NCI-H1436 (cell line): Measurements from ENCODE around the gene BCL2L13.
"Not testable (repeated sequence)": the region's sequence is repeated elsewhere in the genome, so short reads cannot be mapped to it uniquely, and the experiment has no call there.

Source experiments
- DNase-seq: peaks from one replicate; lab custom pipeline; 2025; lab: John Stamatoyannopoulos, UW

The BCL2L13 gene

GRCh38 chr22:17695986-17696385, 57.4 kb downstream of the BCL2L13 start:
- no peak for DNase-seq

GRCh38 chr22:17697196-17697595, 58.6 kb downstream of the BCL2L13 start:
- DNase-seq = not testable (repeated sequence)

- not testable (repeated sequence) for DNase-seq
Observed at GRCh38 chr22:17698276-17698675, 59.7 kb downstream of the BCL2L13 start.

DNA sequence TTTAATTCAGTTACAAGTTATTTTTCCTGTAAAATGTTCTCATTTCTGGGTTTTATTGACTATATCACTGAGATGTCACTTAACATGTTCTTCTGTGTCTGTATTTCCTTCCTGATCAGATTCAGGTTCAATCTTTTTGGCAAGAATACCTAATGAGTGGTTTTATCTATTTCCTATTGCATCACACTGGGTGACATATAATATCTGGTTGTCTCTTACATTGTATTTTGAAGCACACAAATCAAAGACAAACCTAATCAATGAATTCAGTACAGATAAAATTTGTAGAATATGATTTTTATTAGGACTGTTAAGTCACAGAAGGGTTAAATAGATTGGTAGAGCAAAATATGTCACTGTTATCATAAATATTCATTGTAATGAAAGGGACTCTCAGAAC, 60.4 kb downstream of the BCL2L13 start:
- no peak for DNase-seq

DNA sequence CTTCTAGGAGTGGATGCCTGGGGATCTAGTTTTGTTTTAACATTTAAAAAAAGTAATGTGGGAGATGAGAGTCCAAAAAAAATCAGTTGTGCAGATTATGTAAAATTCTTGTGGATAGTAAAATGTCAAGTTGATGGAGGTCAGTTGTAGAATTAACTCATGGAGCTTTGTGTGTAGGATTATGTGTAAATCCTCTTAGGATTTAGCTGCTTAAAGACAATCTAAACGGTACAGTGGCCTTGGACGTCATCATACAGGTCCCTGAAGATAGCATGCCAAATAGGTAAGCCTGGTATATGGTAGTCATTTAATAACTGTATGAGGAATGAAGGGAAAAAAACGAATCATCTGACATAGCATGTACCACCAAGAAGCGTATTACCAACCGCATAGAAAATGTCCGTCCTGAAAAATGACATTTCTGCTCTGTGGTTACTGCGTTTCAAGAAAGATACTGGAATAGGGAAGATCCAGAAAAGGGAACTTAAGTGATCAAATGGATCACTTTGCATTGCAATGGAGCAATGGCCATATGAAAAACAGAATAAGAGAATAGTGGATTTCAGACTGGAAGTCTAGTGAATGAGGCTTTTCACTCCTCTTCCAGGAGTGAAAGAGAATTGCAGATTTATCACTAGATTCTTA, 61.3 kb downstream of the BCL2L13 start:
- no peak for DNase-seq

GRCh38 chr22:17700778-17701177, 62.2 kb downstream of the BCL2L13 start:
- no peak for DNase-seq

DNA sequence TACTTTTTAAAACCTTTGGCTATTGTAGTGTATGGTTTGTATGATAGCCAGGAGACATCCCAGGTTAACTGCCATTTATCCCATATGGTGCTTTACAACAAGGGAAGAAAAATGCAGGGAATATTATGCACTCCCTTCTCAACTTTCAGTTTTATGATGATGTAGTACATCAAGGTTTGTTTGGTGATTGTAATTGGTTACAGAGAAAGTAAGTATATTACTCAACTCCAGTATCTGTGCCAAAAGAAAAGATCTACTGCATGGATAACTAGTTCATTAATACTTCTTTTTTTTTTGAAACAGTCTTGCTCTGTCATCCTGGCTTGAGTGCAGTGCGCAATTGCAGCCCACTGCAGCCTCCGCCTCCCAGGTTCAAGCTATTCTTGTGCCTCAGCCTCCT, 65.3 kb downstream of the BCL2L13 start:
- DNase-seq = no peak

- no peak for DNase-seq
Observed at GRCh38 chr22:17705546-17705945, 67.0 kb downstream of the BCL2L13 start.

DNA sequence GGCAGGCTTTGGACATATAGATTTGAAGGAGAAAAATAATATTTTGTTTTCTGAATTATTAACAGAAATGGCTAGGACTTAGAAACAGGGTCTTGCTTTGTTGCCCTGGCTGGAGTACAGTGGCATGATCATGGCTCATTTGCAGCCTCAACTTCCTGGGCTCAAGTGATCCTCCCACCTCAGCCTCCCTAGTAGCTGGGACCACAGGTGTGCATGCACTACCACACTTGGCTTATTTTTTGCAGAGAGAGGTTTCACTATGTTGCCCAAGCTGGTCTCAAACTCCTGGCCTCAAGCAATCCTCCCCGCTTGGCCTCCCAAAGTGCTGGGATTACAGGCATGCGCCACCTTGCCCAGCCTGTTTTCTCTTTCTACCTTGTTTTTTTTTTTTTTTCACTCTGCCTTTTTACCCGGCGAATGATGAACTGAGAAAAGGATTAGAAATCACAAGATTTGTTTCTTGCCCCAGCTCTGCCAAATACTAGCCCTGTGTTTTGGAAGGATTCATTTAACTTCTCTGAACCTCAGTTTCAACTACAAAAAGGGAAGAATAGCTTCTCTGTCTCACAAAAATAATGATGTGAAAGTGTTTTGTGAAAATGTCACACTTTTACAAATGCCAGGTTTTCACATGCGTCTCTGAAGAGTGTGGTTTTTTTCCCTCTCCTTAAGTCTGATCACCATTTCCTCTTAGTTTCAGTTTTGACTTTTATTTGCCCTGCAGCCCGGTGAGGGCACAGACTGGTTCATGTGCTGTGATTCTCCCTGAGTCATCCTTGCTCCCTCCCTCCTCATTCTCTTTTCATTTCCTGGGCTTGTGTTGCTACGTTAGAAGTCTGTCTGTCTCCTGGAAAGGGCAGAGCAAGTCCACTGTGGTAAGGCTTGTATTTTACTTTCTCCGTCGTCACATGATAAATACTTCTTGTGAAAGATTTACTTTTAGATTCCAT, 67.7 kb downstream of the BCL2L13 start:
- no peak for DNase-seq

DNA sequence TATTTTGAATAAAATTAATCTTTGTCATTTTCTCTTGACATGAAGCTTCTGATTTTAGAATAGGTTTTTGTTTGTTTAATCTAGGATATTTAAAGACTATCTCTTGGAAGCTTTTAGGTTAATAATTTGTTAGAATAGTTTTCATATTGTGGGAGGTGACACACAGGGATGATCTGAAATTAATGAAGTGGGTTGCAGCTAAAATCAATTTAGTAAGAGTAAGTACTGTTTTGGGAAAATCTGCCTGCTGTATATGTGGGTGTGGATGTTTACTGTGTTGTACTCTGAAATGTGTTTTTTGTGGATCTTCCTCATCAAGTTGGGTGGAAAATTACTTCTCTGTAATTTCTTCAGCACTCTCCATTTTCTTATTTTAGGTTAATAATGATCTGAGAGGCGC, 68.4 kb downstream of the BCL2L13 start:
- no peak for DNase-seq

- no peak for DNase-seq
Observed at GRCh38 chr22:17707526-17707925, 69.0 kb downstream of the BCL2L13 start.

DNA sequence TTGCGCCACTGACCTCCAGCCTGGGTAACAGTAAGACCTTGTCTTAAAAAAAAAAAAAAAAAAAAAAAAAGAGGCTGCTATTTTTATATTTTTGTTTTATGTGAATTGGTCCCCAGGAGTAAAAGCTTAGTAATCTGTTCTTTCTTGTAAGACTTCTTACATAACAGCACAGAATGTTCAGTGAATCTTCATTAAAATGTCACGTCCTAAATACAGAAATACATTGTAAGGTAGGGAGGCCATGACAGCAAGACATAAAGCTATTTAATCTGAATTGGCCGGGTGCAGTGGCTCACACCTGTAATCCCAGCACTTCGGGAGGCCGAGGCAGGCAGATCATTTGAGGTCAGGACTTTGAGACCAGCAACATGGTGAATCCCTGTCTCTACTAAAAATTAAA, 71.5 kb downstream of the BCL2L13 start:
- no peak for DNase-seq

GRCh38 chr22:17712441-17712840, 73.9 kb downstream of the BCL2L13 start:
- DNase-seq = no peak

GRCh38 chr22:17716529-17716928, 78.0 kb downstream of the BCL2L13 start:
- DNase-seq = no peak

GRCh38 chr22:17717708-17718107, 79.2 kb downstream of the BCL2L13 start:
- no peak for DNase-seq

- no peak for DNase-seq
Observed at GRCh38 chr22:17719911-17720310, 81.4 kb downstream of the BCL2L13 start.

DNA sequence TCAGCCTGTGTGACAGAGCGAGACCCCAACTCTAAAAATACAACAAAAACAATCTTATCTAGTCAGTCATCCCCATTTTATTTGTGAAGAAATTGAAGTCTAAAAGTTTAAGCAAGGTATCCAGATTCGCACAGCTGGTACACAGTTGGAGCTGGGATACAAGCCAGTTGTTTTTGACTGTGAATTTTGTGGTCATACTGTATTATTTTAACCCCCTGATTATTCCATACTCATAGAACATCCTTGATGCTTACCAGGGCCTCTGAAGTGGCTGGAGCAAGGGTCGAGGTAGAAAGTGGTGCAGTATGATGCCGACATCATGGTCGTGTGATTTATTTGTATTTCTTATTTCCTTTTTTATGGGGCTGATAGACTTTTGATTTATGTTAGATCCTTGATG, 85.7 kb downstream of the BCL2L13 start:
- no peak for DNase-seq

DNA sequence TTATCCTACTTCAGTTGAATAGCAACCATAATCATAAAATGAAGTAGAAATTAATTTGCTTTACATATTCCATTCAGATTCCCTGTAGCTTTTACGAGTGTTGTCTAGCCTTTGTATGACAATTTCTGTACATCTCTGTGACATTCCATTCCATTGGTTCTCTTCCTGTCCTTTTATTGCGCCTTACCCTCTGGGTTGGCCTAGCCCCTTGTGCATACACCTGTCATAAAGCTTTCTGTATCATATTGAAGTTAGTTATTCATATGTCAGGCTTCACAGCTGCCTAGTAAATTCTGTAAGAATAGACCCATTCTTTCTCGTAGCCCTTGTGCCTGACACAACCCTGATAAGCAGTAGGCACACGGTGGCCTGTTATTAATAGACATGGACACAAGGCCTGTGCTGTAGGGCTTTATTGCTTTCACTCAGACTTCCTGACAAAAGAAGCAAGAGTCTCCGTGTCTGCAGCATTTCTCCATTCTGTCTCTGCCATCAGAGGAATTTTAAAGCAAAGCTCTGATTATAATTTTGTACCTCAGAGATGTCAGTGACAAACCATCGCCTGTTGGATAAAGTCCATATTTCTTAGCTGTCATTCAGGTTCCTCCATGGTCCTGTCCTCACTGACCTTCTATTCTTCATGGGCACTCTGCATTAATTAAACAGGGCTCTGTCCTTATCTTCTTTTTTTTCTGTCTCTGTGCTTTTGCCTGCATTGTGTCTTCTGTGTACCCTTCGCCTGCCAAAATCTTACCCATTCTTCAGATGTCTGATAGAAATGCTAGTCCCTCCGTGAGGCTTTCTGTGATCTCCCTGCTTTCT, 86.3 kb downstream of the BCL2L13 start:
- no peak for DNase-seq

- DNase-seq = no peak
Observed at GRCh38 chr22:17725500-17725796, 86.9 kb downstream of the BCL2L13 start.

DNA sequence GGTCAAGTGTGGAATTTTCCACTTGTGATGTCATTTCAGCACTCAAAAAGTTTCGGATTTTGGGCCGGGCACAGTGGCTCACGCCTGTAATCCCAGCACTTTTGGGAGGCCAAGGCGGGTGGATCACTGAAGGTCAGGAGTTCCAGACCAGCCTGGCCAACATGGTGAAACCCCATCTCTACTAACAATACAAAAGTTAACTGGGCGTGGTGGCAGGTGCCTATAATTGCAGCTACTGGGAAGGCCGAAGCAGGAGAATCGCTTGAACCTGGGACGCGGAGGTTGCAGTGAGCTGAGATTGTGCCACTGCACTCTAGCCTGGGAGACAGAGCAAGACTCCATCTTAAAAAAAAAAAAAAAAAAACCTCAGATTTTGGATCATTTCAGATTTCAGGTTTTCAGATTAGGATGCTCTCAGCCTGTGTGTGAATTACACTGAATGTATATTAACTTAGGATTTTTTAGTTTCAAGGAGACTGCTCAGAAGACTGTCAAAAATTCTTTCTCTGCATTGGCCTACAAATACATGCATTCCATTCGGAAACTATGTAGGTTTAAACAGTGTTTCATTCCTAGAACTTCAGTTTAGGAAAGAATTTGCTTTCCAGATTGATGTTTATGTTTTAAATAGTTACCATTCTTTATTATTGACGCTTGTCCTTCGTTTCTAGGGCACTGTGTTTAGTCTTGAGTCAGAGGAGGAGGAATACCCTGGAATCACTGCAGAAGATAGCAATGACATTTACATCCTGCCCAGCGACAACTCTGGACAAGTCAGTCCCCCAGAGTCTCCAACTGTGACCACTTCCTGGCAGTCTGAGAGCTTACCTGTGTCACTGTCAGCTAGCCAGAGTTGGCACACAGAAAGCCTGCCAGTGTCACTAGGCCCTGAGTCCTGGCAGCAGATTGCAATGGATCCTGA, 87.7 kb downstream of the BCL2L13 start:
- DNase-seq = no peak
